ENCODE results near the gene CEP70.
A peak's percentile ranks its signal among the peaks of the same experiment; 100 is the strongest.

Gene CEP70

GRCh38 chr3:138448631-138449030 is 145.4 kb downstream of the CEP70 start:
- no peaks in the 10 kb centered on the region for H3K4me1 ChIP-seq (ENCODE audit: insufficient read depth, poor library complexity, severe bottlenecking)
- DNase-seq (ENCODE audit: low spot score) (no peak), ATAC-seq (ENCODE audit: low read depth) (peak; percentile 27; the same call in 1 of the 3 replicates)
- no peak for TF ChIP-seq CTCF (IDR thresholded peaks at IDR 0.05; ENCODE audit: poor library complexity, severe bottlenecking)
- H3K27me3 ChIP-seq (ENCODE audit: insufficient read depth, poor library complexity, severe bottlenecking) = no peaks in the 10 kb centered on the region
- no peak overlapping the region for H3K4me3 ChIP-seq (ENCODE audit: severe bottlenecking)
- H3K9me3 ChIP-seq (ENCODE audit: severe bottlenecking) = no peaks in the 10 kb centered on the region
- H3K27ac ChIP-seq (ENCODE audit: poor library complexity, severe bottlenecking) = no peak overlapping the region
- H3K36me3 ChIP-seq (ENCODE audit: low read depth) = no peaks in the 10 kb centered on the region

- no peak for TF ChIP-seq CTCF (IDR thresholded peaks at IDR 0.05; ENCODE audit: poor library complexity, severe bottlenecking)
- no peaks in the 10 kb centered on the region for H3K27me3 ChIP-seq (ENCODE audit: insufficient read depth, poor library complexity, severe bottlenecking)
- no peak for ATAC-seq (ENCODE audit: low read depth)
- H3K9me3 ChIP-seq (ENCODE audit: severe bottlenecking) = no peaks in the 10 kb centered on the region
- H3K4me1 ChIP-seq (ENCODE audit: insufficient read depth, poor library complexity, severe bottlenecking) = peaks cover 3% of the 10 kb centered on the region
- DNase-seq (ENCODE audit: low spot score) = no peak
- H3K27ac ChIP-seq (ENCODE audit: poor library complexity, severe bottlenecking) = no peak overlapping the region
- no peaks in the 10 kb centered on the region for H3K36me3 ChIP-seq (ENCODE audit: low read depth)
- H3K4me3 ChIP-seq (ENCODE audit: severe bottlenecking) = no peak overlapping the region
These were observed 148.4 kb downstream of the CEP70 start for GRCh38 chr3:138445654-138446053.

GRCh38 chr3:138445236-138445635 is 148.8 kb downstream of the CEP70 start:
- H3K27me3 ChIP-seq (ENCODE audit: insufficient read depth, poor library complexity, severe bottlenecking) = no peaks in the 10 kb centered on the region
- peaks cover 3% of the 10 kb centered on the region for H3K4me1 ChIP-seq (ENCODE audit: insufficient read depth, poor library complexity, severe bottlenecking)
- DNase-seq (ENCODE audit: low spot score) (no peak), ATAC-seq (ENCODE audit: low read depth) (no peak)
- H3K27ac ChIP-seq (ENCODE audit: poor library complexity, severe bottlenecking) = no peak overlapping the region
- no peaks in the 10 kb centered on the region for H3K36me3 ChIP-seq (ENCODE audit: low read depth)
- no peaks in the 10 kb centered on the region for H3K9me3 ChIP-seq (ENCODE audit: severe bottlenecking)
- no peak for TF ChIP-seq CTCF (IDR thresholded peaks at IDR 0.05; ENCODE audit: poor library complexity, severe bottlenecking)
- no peak overlapping the region for H3K4me3 ChIP-seq (ENCODE audit: severe bottlenecking)

Measured in RWPE2 (cell line).